Left lung (tissue), 10 donors: Measurements from ENCODE around the gene NRGN. TPM values are rescaled to one million over a fixed set of nuclear protein-coding genes. Genes with fewer than 3 reads are reported as not detected.
A peak's percentile ranks its signal among the peaks of the same experiment; 100 is the strongest.

Source experiments
- ATAC-seq: fragments of 200-7000 bp; cut with Tn5 transposase; one replicate; pipeline ENCODE4 v1.9.1; 2020; ENCODE audit warnings: moderate library complexity
- DNase-seq, 4 donors: peaks; one replicate each; pipeline ENCODE4 v3.0.0-alpha.2; 2013 to 2020
- H3K27ac ChIP-seq, 2 donors: fragments of 200-600 bp; sonication (generic) in 1 of 2; one replicate each; pipeline versions ENCODE4 v1.5.0 to v1.8.0; 2020 to 2021
- H3K27me3 ChIP-seq, 2 donors: fragments of 200-600 bp; sonication (generic) in 1 of 2; one replicate each; pipeline versions ENCODE4 v1.5.0 to v1.8.0; 2020 to 2021
- H3K36me3 ChIP-seq, 2 donors: fragments of 200-600 bp; sonication (generic) in 1 of 2; one replicate each; pipeline versions ENCODE4 v1.5.0 to v1.8.0; 2020 to 2021
- H3K4me1 ChIP-seq, 2 donors: fragments of 200-600 bp; one replicate each; pipeline ENCODE4 v1.8.0; 2021
- H3K4me3 ChIP-seq, 2 donors: fragments of 200-600 bp; sonication (generic) in 1 of 2; one replicate each; pipeline versions ENCODE4 v1.5.0 to v1.8.0; 2020 to 2021; ENCODE audit warnings: mild to moderate bottlenecking in 1 of 2
- H3K9me3 ChIP-seq, 2 donors: fragments of 200-600 bp; sonication (generic) in 1 of 2; one replicate each; pipeline versions ENCODE4 v1.5.0 to v1.8.0; 2020 to 2021
- CTCF ChIP-seq, 2 donors: fragments of 200-600 bp; sonication (generic) in 1 of 2; IDR thresholded peaks; one replicate each; pipeline versions ENCODE4 v1.5.0 to v1.8.0; 2021; ENCODE audit warnings: antibody characterized with exemption in 2 of 2
- intact Hi-C, 2 donors: fragments of 100-400 bp; cut with DNase I; formaldehyde crosslinking; loops; one replicate each; pipeline versions ENCODE4 v1.11.2 to v1.14.2; 2022
- polyA plus RNA-seq, 6 donors: library from polyadenylated mRNA; unstranded; fragments of 120-200 nt; gene quantifications; one replicate each; pipeline ENCODE4 v1.2.1, GENCODE V29; 2013; ENCODE audit not compliant: insufficient read length in 6 of 6
- total RNA-seq, 2 donors: library from RNA; stranded (reverse); fragmentation: NEBNext Ultra II Directional; extraction: Animal tissue kit (Norgen Biotek cat#: 25700); gene quantifications; one replicate each; pipeline ENCODE4 v1.2.1, GENCODE V29; 2021
- donor health status: DM: no; HTN: yes; CAD: no.
- donor health status: DM: no; HTN: no; CAD: no.

The NRGN gene
- total and polyA plus RNA-seq, 8 donors, result 16.5 to 62.1 (median 23.2) TPM

- H3K4me3 ChIP-seq, result no peak overlapping the region
- H3K4me1 ChIP-seq, result peaks cover 32 to 78% of the 10 kb centered on the region in 2 donors
- H3K27ac ChIP-seq, result peak overlapping the region; percentile 73 to 82
- DNase-seq, result no peak
- H3K27me3 ChIP-seq, result peaks cover 5 to 52% of the 10 kb centered on the region in 2 donors
- intact Hi-C loops, result no loop called here
- ATAC-seq, result peak; percentile 3
- no peak for TF ChIP-seq CTCF (IDR thresholded peaks at IDR 0.05)
- H3K9me3 ChIP-seq, result no peaks in the 10 kb centered on the region
- no peaks in the 10 kb centered on the region for H3K36me3 ChIP-seq
Measured at GRCh38 chr11:124748100-124748418, 8.3 kb downstream of the NRGN start.

GRCh38 chr11:124748481-124749343, 9.0 kb downstream of the NRGN start:
- ATAC-seq, result no peak

GRCh38 chr11:124749912-124750311, 10.2 kb downstream of the NRGN start:
- no peak overlapping the region for H3K27ac ChIP-seq
- no peak for DNase-seq
- peaks cover 5 to 51% of the 10 kb centered on the region in 2 donors for H3K27me3 ChIP-seq
- no peak for ATAC-seq
- intact Hi-C loops, result loop anchor here in 1 of 2 donors (10.0 kb wide), 1 partner anchor 75 kb away; the partner anchor contains the start of genes SIAE and SPA17
- peaks cover 0 to 10% of the 10 kb centered on the region in 2 donors for H3K36me3 ChIP-seq
- H3K4me1 ChIP-seq, result peaks cover 32 to 92% of the 10 kb centered on the region in 2 donors
- H3K9me3 ChIP-seq, result no peaks in the 10 kb centered on the region
- H3K4me3 ChIP-seq, result no peak overlapping the region
- no peak for TF ChIP-seq CTCF (IDR thresholded peaks at IDR 0.05)

More at GRCh38 chr11:124748481-124749343, 9.0 kb downstream of the NRGN start:
- intact Hi-C loops, result no loop called here
- peak in 1 of 4 donors; percentile 72 for DNase-seq
- Histone ChIP-seq H3K27me3 (peaks cover 5 to 52% of the 10 kb centered on the region in 2 donors), H3K27ac (peak overlapping the region; percentile 39 to 82), H3K9me3 (no peaks in the 10 kb centered on the region), H3K4me1 (peaks cover 32 to 85% of the 10 kb centered on the region in 2 donors), H3K36me3 (no peaks in the 10 kb centered on the region), H3K4me3 (no peak overlapping the region)
- no peak for TF ChIP-seq CTCF (IDR thresholded peaks at IDR 0.05)

DNA sequence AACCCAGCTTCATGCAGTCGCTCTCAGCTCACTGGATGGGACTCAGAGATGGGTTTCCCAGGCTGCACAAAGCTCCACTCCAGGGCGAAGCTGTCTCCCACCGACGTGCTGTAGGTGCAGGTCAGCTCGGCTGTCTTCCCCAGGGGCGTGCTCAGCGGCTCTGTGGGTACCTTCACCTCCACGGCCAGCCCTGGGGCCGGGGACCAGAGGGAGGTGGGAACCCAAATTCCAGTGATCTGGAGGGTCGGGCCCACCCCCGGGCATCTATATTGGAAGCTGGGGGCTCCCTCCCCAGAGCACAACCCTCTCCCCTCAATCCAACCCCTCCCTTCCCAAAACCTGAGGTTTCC, 11.6 kb downstream of the NRGN start:
- intact Hi-C loops, result loop anchor here in 1 of 2 donors (10.0 kb wide), 1 partner anchor 77 kb away; the partner anchor contains the start of genes SIAE and SPA17
- H3K27ac ChIP-seq, result peak overlapping the region; percentile 53 to 75
- no peak for ATAC-seq
- H3K4me1 ChIP-seq, result peaks cover 31 to 89% of the 10 kb centered on the region in 2 donors
- DNase-seq, result peak in 1 of 4 donors; percentile 75
- peak overlapping the region in 1 of 2 donors; percentile 27 for H3K4me3 ChIP-seq
- H3K27me3 ChIP-seq, result peaks cover 5 to 40% of the 10 kb centered on the region in 2 donors
- H3K36me3 ChIP-seq, result peaks cover 0 to 11% of the 10 kb centered on the region in 2 donors
- no peak for TF ChIP-seq CTCF (IDR thresholded peaks at IDR 0.05)
- no peaks in the 10 kb centered on the region for H3K9me3 ChIP-seq
